ENCODE measurements around the gene EFCC1.

DNA sequence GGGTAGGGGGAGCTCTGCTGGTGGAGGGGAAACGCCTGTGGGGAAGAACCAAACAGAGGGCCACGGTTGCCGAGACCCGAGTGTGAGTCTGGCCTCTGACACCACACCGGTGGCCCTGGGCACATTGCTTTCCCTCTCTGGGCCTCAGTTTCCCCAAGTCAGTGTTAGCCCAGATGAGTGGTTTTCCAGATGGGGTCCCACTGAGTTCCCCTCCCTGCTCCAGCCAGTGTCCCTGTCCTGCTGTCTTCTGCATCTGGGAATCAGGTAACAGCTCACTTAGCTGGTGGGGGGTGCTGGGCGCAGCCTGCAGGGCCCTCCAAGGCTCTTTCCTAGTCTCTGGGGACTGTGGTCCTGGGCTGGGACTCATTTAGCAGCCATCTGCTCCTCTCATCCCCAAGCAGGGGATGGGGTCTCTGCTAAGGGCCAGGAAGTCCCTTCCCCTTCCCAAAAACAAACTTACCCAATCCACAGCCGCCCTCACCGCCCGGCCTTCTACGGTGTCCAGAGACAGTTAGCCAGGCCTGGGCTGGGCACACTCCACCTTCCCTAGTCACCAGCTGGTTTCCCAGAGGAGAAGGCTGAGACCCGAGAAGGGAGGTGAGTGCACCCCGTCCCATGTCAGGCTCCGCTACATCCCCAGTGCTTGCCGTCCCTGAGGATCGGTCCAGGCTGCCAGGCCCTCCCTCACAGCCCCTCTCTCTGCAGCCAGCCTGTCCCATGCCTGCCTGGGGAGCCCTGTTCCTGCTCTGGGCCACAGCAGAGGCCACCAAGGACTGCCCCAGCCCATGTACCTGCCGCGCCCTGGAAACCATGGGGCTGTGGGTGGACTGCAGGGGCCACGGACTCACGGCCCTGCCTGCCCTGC is 60.2 kb downstream of the EFCC1 start:
- no peak for TF ChIP-seq POLR2A (IDR thresholded peaks at IDR 0.05)
- no peak for TF ChIP-seq CTCF (IDR thresholded peaks at IDR 0.05)
